Adrenal gland (tissue), 12 donors: Measurements from ENCODE around the gene UNC5C. TPM values are rescaled to one million over a fixed set of nuclear protein-coding genes. Genes with fewer than 3 reads are reported as not detected.

Experiments used
- DNase-seq, 7 donors: peaks; one replicate each; pipeline ENCODE4 v3.0.0-alpha.2; 2019 to 2020
- H3K27ac ChIP-seq, 5 donors: fragments of 200-600 bp; sonication (generic) in 4 of 5; 1 replicate in 3 of 5; 2 replicates in 2 of 5; pipeline versions ENCODE4 v1.5.1 to v1.8.0; 2016 to 2020; ENCODE audit warnings: mild to moderate bottlenecking in 1 of 5
- H3K27me3 ChIP-seq: fragments of 200-600 bp; 2 replicates; pipeline ENCODE4 v1.8.0; 2021
- H3K36me3 ChIP-seq, 2 donors: fragments of 200-600 bp; replicated peaks in 1 of 2; 1 replicate in 1 of 2; 2 replicates in 1 of 2; pipeline versions ENCODE4 v1.5.1 to v1.8.0; 2018 to 2022
- H3K4me1 ChIP-seq, 2 donors: fragments of 200-600 bp; replicated peaks in 1 of 2; 1 replicate in 1 of 2; 2 replicates in 1 of 2; pipeline versions ENCODE4 v1.5.1 to v1.8.0; 2018 to 2021
- H3K4me3 ChIP-seq, 4 donors: fragments of 200-600 bp; sonication (generic) in 3 of 4; one replicate each; pipeline ENCODE4 v1.5.1; 2016 to 2018
- H3K9me3 ChIP-seq, 3 donors: fragments of 200-600 bp; sonication (generic) in 1 of 3; replicated peaks in 1 of 3; 1 replicate in 2 of 3; 2 replicates in 1 of 3; pipeline versions ENCODE4 v1.5.1 to v1.8.0; 2016 to 2021
- POLR2A ChIP-seq, 2 donors: fragments of 450-650 bp; IDR thresholded peaks; one replicate each; pipeline ENCODE4 v1.6.1; 2017; ENCODE audit warnings: antibody characterized with exemption in 2 of 2, mild to moderate bottlenecking in 2 of 2, moderate library complexity in 1 of 2
- WGBS, 4 donors: extraction: QIAGEN DNeasy Blood & Tissue Kit in 2 of 4; methylation state at CpG; one replicate each; pipeline versions ENCODE4 v1.1.5 to v1.1.7; 2013 to 2017; 5-methylcytosine and 5-hydroxymethylcytosine counted together
- intact Hi-C, 2 donors: fragments of 100-400 bp; cut with DNase I; formaldehyde crosslinking; loops; one replicate each; pipeline versions ENCODE4 v1.14.1 to v1.15.0; 2022 to 2023
- polyA plus RNA-seq, 3 donors: library from polyadenylated mRNA; stranded (reverse); fragments of 200-250 nt in 2 of 3; fragments of 350-450 nt in 1 of 3; fragmentation: Illumina TruSeq in 1 of 3; extraction: RNeasy Lipid Tissue Mini Kit (QIAGEN cat#74804) in 1 of 3; gene quantifications; one replicate each; pipeline ENCODE4 v1.2.3, GENCODE V29; 2013 to 2014
- total RNA-seq, 9 donors: library from RNA; depleted of rRNA in 4 of 9; stranded (reverse); fragments of >200 nt in 4 of 9; fragments of 120-200 nt in 1 of 9; fragmentation: NEBNext Ultra II Directional in 1 of 9; extraction: Animal tissue kit (Norgen Biotek cat#: 25700) in 1 of 9; gene quantifications; one replicate each; pipeline versions ENCODE4 v1.1.0 to v1.2.4, GENCODE V29; 2013 to 2023
- TF ChIP-seq, protein P1 (sequence below), 6 experiments: fragments of 450-650 bp in 4 of 6; fragments of 200-600 bp in 2 of 6; sonication (generic) in 1 of 6; IDR thresholded peaks; 1 replicate in 5 of 6; 2 replicates in 1 of 6; pipeline versions ENCODE4 v1.5.1 to v1.8.0; 2016 to 2021; ENCODE audit warnings: antibody characterized with exemption in 6 of 6, mild to moderate bottlenecking in 2 of 6, moderate library complexity in 1 of 6
- donor health status: healthy with polysubstance abuse.
- donor health status: Bipolar disorder and iron deficiency.
- donor health status: DM: yes; HTN: yes; CAD: no.
- donor health status: DM: no; HTN: no; CAD: no.
- donor health status: DM: no; HTN: no; CAD: no.
- donor health status: DM: yes; HTN: yes; CAD: no.

UNC5C gene
- total and polyA plus RNA-seq, 12 donors = 4.7 to 33.5 (median 23.8) TPM

GRCh38 chr4:95446173-95446572, 102.6 kb downstream of the UNC5C start:
- intact Hi-C loops = no loop called here
- H3K36me3 ChIP-seq = no peaks in the 10 kb centered on the region
- H3K4me3 ChIP-seq = no peak overlapping the region
- WGBS, 4 donors = 95 to 98% (median 96%) methylated on average over 4 of the region's 4 CpGs
- no peaks in the 10 kb centered on the region for H3K9me3 ChIP-seq
- DNase-seq = no peak
- TF ChIP-seq, protein P1, sequence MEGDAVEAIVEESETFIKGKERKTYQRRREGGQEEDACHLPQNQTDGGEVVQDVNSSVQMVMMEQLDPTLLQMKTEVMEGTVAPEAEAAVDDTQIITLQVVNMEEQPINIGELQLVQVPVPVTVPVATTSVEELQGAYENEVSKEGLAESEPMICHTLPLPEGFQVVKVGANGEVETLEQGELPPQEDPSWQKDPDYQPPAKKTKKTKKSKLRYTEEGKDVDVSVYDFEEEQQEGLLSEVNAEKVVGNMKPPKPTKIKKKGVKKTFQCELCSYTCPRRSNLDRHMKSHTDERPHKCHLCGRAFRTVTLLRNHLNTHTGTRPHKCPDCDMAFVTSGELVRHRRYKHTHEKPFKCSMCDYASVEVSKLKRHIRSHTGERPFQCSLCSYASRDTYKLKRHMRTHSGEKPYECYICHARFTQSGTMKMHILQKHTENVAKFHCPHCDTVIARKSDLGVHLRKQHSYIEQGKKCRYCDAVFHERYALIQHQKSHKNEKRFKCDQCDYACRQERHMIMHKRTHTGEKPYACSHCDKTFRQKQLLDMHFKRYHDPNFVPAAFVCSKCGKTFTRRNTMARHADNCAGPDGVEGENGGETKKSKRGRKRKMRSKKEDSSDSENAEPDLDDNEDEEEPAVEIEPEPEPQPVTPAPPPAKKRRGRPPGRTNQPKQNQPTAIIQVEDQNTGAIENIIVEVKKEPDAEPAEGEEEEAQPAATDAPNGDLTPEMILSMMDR (IDR thresholded peaks at IDR 0.05) = no peak
- peaks cover 0 to 6% of the 10 kb centered on the region in 2 donors for H3K4me1 ChIP-seq
- no peaks in the 10 kb centered on the region for H3K27me3 ChIP-seq
- H3K27ac ChIP-seq = no peak overlapping the region

- Histone ChIP-seq H3K27ac (no peak overlapping the region), H3K36me3 (no peaks in the 10 kb centered on the region), H3K9me3 (no peaks in the 10 kb centered on the region), H3K27me3 (no peaks in the 10 kb centered on the region), H3K4me3 (no peak overlapping the region), H3K4me1 (peaks cover 0 to under 1% of the 10 kb centered on the region in 2 donors)
- no peak for DNase-seq
- intact Hi-C loops = no loop called here
- TF ChIP-seq POLR2A (IDR thresholded peaks at IDR 0.05) = no peak
- TF ChIP-seq, protein P1 (IDR thresholded peaks at IDR 0.05) = no peak
- 93 to 96% (median 94%) methylated on average over 5 of the region's 5 CpGs for WGBS, 4 donors
Observed at GRCh38 chr4:95445251-95445650, 103.5 kb downstream of the UNC5C start.

GRCh38 chr4:95444812-95445211, 104.0 kb downstream of the UNC5C start:
- H3K36me3 ChIP-seq = no peaks in the 10 kb centered on the region
- DNase-seq = no peak
- H3K4me1 ChIP-seq = peaks cover 0 to 2% of the 10 kb centered on the region in 2 donors
- WGBS, 4 donors = 95 to 98% (median 96%) methylated on average over 5 of the region's 5 CpGs
- no peak overlapping the region for H3K4me3 ChIP-seq
- H3K27ac ChIP-seq = no peak overlapping the region
- no peaks in the 10 kb centered on the region for H3K9me3 ChIP-seq
- TF ChIP-seq POLR2A (IDR thresholded peaks at IDR 0.05) = no peak
- TF ChIP-seq, protein P1 (IDR thresholded peaks at IDR 0.05) = no peak
- intact Hi-C loops = no loop called here
- H3K27me3 ChIP-seq = no peaks in the 10 kb centered on the region

GRCh38 chr4:95439896-95440295, 108.9 kb downstream of the UNC5C start:
- no peaks in the 10 kb centered on the region for H3K27me3 ChIP-seq
- WGBS, 4 donors = 58 to 78% (median 71%) methylated on average over 4 of the region's 4 CpGs
- H3K27ac ChIP-seq = no peak overlapping the region
- intact Hi-C loops = no loop called here
- H3K4me3 ChIP-seq = no peak overlapping the region
- H3K36me3 ChIP-seq = no peaks in the 10 kb centered on the region
- no peaks in the 10 kb centered on the region for H3K9me3 ChIP-seq
- TF ChIP-seq, protein P1 (IDR thresholded peaks at IDR 0.05) = no peak
- TF ChIP-seq POLR2A (IDR thresholded peaks at IDR 0.05) = no peak
- peaks cover 0 to 5% of the 10 kb centered on the region in 2 donors for H3K4me1 ChIP-seq
- DNase-seq = no peak
